ENCODE measurements around the gene ATOH8. TPM values are rescaled to one million over a fixed set of nuclear protein-coding genes. Genes with fewer than 3 reads are reported as not detected.

The ATOH8 gene
- total and polyA plus RNA-seq, 10 of the 15 experiments (the other 5 are each of a cell fraction or from before 2014, with no cell fraction given) = 0.03 to 0.60 TPM; not detected in 8

DNA sequence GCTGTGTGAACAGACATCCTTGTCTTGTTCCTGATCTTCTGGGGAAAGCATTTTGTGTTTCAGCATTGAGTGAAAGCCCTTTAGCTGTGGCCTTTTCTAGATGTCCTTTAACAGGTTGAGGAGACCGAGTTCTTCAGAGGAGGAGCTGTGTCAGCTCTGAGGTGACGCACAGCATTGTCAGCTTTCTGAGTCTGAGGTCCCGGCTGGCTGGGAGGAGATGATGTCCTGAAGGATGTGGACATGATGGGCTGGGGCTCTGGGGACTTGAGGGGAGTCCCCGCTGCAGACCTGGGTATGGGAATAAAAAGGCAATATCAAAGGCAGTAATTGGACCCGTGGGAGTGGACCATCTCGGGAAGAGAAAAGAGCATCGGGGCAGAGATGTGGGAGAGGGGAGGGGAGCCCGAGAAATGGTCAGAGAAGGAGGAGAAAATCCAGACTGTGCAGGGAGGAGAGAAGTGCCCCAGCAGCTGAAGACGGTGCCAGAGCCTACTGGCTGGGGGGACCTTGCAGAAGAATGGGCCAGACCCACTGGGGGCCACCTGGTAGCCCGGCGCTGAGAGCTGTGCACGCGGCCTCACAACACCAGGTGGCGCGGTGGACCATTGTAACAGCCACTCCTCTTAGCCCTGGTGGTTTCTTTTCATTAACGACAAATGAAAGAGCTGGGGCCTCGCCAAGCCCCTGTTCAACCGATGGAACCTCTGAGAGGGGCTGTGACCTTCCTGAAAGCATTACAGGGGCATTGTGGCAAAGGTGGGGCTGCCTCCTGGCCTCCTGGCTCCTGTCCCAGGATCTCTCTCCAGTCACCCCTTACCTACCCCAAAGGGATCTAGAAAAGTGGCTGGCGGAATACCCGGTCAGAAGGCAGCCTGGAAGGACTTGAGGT lies 73.4 kb downstream of the ATOH8 start:
- Histone ChIP-seq H3K4me2 (ENCODE audit: control insufficient read depth, insufficient read depth) (peak overlapping the region; percentile 88), H3K27ac (ENCODE audit: control insufficient read depth, insufficient read depth) (no peak overlapping the region), H3K4me3 (no peak overlapping the region), H3K79me2 (ENCODE audit: control insufficient read depth, insufficient read depth, low read length) (no peaks in the 10 kb centered on the region), H3K9me3 (replicated peaks; ENCODE audit: control insufficient read depth, insufficient read depth, low read length) (peaks cover 2% of the 10 kb centered on the region; the same call in 1 of the 3 replicates), H3K4me1 (ENCODE audit: control insufficient read depth, insufficient read depth, low read length) (no peaks in the 10 kb centered on the region), H3K9ac (ENCODE audit: control insufficient read depth, insufficient read depth, low read length) (no peak overlapping the region), H3K36me3 (ENCODE audit: control insufficient read depth in 2 of 2, insufficient read depth in 2 of 2, low read length in 1 of 2) (no peaks in the 10 kb centered on the region), H3K27me3 (replicated peaks in 1 of 2; ENCODE audit: control insufficient read depth in 2 of 2, insufficient read depth in 2 of 2, low read length in 1 of 2) (no peaks in the 10 kb centered on the region; a peak in 1 of 4 replicates), H4K20me1 (ENCODE audit: control insufficient read depth, insufficient read depth) (no peaks in the 10 kb centered on the region), H2AFZ (ENCODE audit: control insufficient read depth, low read depth, low read length) (peak overlapping the region; percentile 49)
- ChIA-PET CTCF (interaction anchor here (0.5 to 18.4 kb wide), 61 partner anchors 10 to 625 kb away, joined by 3 to 458 read pairs (median 5); partner anchors contain the start of genes IMMT, POLR1A, PTCD3 and RNF181), RAD21 (ENCODE audit: unreplicated experiment) (interaction anchor here (0.6 to 10.5 kb wide), 43 partner anchors 8 to 394 kb away, joined by 3 to 259 read pairs (median 5); partner anchors contain the start of genes POLR1A, PTCD3 and ST3GAL5), POLR2A (interaction anchor here (0.6 to 2.1 kb wide), 10 partner anchors 59 to 396 kb away, joined by 3 to 10 read pairs (median 4); no protein-coding TSS in a partner anchor), SMC1A (ENCODE audit: uncharacterized antibody, unreplicated experiment) (interaction anchor here (0.6 to 14.7 kb wide), 45 partner anchors 9 to 474 kb away, joined by 3 to 286 read pairs (median 5); partner anchors contain the start of genes POLR1A, PTCD3 and ST3GAL5)
- in situ Hi-C loops (cut with MboI) = loop anchor here (5.0 kb wide), 2 partner anchors 60 to 250 kb away; partner anchors contain the start of gene ST3GAL5
- BruUV-seq (replicated peaks) = no TSS peak
- FAIRE-seq (no peak), DNase-seq (ENCODE audit: low read depth, low spot score) (no peak), ATAC-seq (peak; percentile 98)
- WGBS (ENCODE audit: insufficient coverage, insufficient replicate concordance, low lambda C conversion rate, missing lambda C conversion rate) = 29% methylated on average over 20 of the region's 20 CpGs
- intact Hi-C loops (cut with micrococcal nuclease; ENCODE audit: unreplicated experiment) = loop anchor here (1.0 kb wide), 3 partner anchors 62 to 253 kb away; no protein-coding TSS in a partner anchor
- TF ChIP-seq CHD4 (IDR thresholded peaks at IDR 0.05) (no peak), POLR2A (IDR thresholded peaks at IDR 0.05; ENCODE audit: low read depth, low read length) (no peak), ESRRA (IDR thresholded peaks at IDR 0.05; ENCODE audit: low read length) (no peak), MTA3 (IDR thresholded peaks at IDR 0.05; ENCODE audit: borderline replicate concordance, low read length) (no peak), MYB (IDR thresholded peaks at IDR 0.05; ENCODE audit: borderline replicate concordance, low read depth, low read length) (no peak), PRDM15 (CRISPR knock-in tag; IDR thresholded peaks at IDR 0.05) (no peak), RAD21 (IDR thresholded peaks at IDR 0.05; ENCODE audit: insufficient read depth, low read depth, low read length) (peak; percentile 85), ZBTB11 (CRISPR knock-in tag; IDR thresholded peaks at IDR 0.05) (no peak), CREM (IDR thresholded peaks at IDR 0.05; ENCODE audit: low read depth) (peak; percentile 28; the same call in 1 of the 2 replicates)
- TF ChIP-seq, protein P1, sequence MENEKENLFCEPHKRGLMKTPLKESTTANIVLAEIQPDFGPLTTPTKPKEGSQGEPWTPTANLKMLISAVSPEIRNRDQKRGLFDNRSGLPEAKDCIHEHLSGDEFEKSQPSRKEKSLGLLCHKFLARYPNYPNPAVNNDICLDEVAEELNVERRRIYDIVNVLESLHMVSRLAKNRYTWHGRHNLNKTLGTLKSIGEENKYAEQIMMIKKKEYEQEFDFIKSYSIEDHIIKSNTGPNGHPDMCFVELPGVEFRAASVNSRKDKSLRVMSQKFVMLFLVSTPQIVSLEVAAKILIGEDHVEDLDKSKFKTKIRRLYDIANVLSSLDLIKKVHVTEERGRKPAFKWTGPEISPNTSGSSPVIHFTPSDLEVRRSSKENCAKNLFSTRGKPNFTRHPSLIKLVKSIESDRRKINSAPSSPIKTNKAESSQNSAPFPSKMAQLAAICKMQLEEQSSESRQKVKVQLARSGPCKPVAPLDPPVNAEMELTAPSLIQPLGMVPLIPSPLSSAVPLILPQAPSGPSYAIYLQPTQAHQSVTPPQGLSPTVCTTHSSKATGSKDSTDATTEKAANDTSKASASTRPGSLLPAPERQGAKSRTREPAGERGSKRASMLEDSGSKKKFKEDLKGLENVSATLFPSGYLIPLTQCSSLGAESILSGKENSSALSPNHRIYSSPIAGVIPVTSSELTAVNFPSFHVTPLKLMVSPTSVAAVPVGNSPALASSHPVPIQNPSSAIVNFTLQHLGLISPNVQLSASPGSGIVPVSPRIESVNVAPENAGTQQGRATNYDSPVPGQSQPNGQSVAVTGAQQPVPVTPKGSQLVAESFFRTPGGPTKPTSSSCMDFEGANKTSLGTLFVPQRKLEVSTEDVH (IDR thresholded peaks at IDR 0.05; ENCODE audit: low read depth, partially characterized antibody) = no peak
